ENCODE results near the gene CARS1. TPM values are rescaled to one million over a fixed set of nuclear protein-coding genes. Genes with fewer than 3 reads are reported as not detected.

Gene CARS1
- total RNA-seq, 2 experiments from 2014 or later: 109 to 119 TPM

- DNase-seq: no peak
- CTCF ChIA-PET: interaction anchor here (1.0 to 3.4 kb wide), 14 partner anchors 10 to 115 kb away, joined by 3 to 41 read pairs (median 12); no protein-coding TSS in a partner anchor
- H3K4me3 Mint-ChIP-seq: no peak overlapping the region
- H3K27me3 Mint-ChIP-seq: no peaks in the 10 kb centered on the region
- no peak for ATAC-seq
- H3K27ac Mint-ChIP-seq: peak overlapping the region; percentile 41
- H3K36me3 Mint-ChIP-seq: peaks cover 53% of the 10 kb centered on the region
- H3K9me3 Mint-ChIP-seq (ENCODE audit: low read depth): no peaks in the 10 kb centered on the region
- H3K4me1 Mint-ChIP-seq: peaks cover 45% of the 10 kb centered on the region
Measured at GRCh38 chr11:2976294-2977063, 80.7 kb downstream of the CARS1 start.

- DNase-seq (peak; percentile 69), ATAC-seq (peak; percentile 86)
- Mint-ChIP-seq H3K27me3 (no peaks in the 10 kb centered on the region), H3K4me3 (no peak overlapping the region), H3K36me3 (peaks cover 60% of the 10 kb centered on the region), H3K27ac (peak overlapping the region; percentile 64), H3K4me1 (peaks cover 41% of the 10 kb centered on the region), H3K9me3 (ENCODE audit: low read depth) (no peaks in the 10 kb centered on the region)
- CTCF ChIA-PET: interaction anchor here (0.6 to 3.4 kb wide), 21 partner anchors 8 to 765 kb away, joined by 3 to 41 read pairs (median 7); partner anchors contain the start of gene PHLDA2
Measured at GRCh38 chr11:2975594-2975993, 81.6 kb downstream of the CARS1 start.

GRCh38 chr11:2974272-2974671 is 83.0 kb downstream of the CARS1 start:
- CTCF ChIA-PET: interaction anchor here (0.7 to 3.4 kb wide), 14 partner anchors 9 to 441 kb away, joined by 3 to 41 read pairs (median 10); no protein-coding TSS in a partner anchor
- Mint-ChIP-seq H3K36me3 (peaks cover 71% of the 10 kb centered on the region), H3K9me3 (ENCODE audit: low read depth) (no peaks in the 10 kb centered on the region), H3K4me1 (peaks cover 40% of the 10 kb centered on the region), H3K27me3 (no peaks in the 10 kb centered on the region), H3K27ac (peak overlapping the region; percentile 5), H3K4me3 (no peak overlapping the region)
- ATAC-seq: no peak
- no peak for DNase-seq

- Mint-ChIP-seq H3K4me3 (no peak overlapping the region), H3K36me3 (peaks cover 81% of the 10 kb centered on the region), H3K27me3 (no peaks in the 10 kb centered on the region), H3K27ac (no peak overlapping the region), H3K9me3 (ENCODE audit: low read depth) (no peaks in the 10 kb centered on the region), H3K4me1 (peaks cover 12% of the 10 kb centered on the region)
- ATAC-seq (no peak), DNase-seq (no peak)
- CTCF ChIA-PET: interaction anchor here (0.7 to 1.4 kb wide), 4 partner anchors 21 to 435 kb away, joined by 3 to 5 read pairs (median 3); no protein-coding TSS in a partner anchor
Measured at GRCh38 chr11:2968341-2968900, 88.8 kb downstream of the CARS1 start.

GRCh38 chr11:2964782-2965181 is 92.4 kb downstream of the CARS1 start:
- Mint-ChIP-seq H3K4me3 (no peak overlapping the region), H3K9me3 (ENCODE audit: low read depth) (no peaks in the 10 kb centered on the region), H3K27me3 (no peaks in the 10 kb centered on the region), H3K27ac (no peak overlapping the region), H3K36me3 (peaks cover 84% of the 10 kb centered on the region), H3K4me1 (peaks cover 25% of the 10 kb centered on the region)
- CTCF ChIA-PET: no interaction called here
- no peak for DNase-seq
- ATAC-seq: no peak

GRCh38 chr11:2963761-2964160 is 93.5 kb downstream of the CARS1 start:
- no peak overlapping the region for H3K4me3 Mint-ChIP-seq
- H3K9me3 Mint-ChIP-seq (ENCODE audit: low read depth): no peaks in the 10 kb centered on the region
- H3K27ac Mint-ChIP-seq: no peak overlapping the region
- peaks cover 25% of the 10 kb centered on the region for H3K4me1 Mint-ChIP-seq
- CTCF ChIA-PET: no interaction called here
- peaks cover 85% of the 10 kb centered on the region for H3K36me3 Mint-ChIP-seq
- DNase-seq: no peak
- H3K27me3 Mint-ChIP-seq: no peaks in the 10 kb centered on the region
- no peak for ATAC-seq

GRCh38 chr11:2963112-2963754 is 94.0 kb downstream of the CARS1 start:
- Mint-ChIP-seq H3K36me3 (peaks cover 85% of the 10 kb centered on the region), H3K9me3 (ENCODE audit: low read depth) (no peaks in the 10 kb centered on the region), H3K4me1 (peaks cover 25% of the 10 kb centered on the region), H3K27ac (no peak overlapping the region), H3K27me3 (no peaks in the 10 kb centered on the region), H3K4me3 (no peak overlapping the region)
- CTCF ChIA-PET: no interaction called here
- ATAC-seq (no peak), DNase-seq (no peak)

GRCh38 chr11:2961080-2961479 is 96.1 kb downstream of the CARS1 start:
- Mint-ChIP-seq H3K36me3 (peaks cover 80% of the 10 kb centered on the region), H3K4me1 (peaks cover 31% of the 10 kb centered on the region), H3K27me3 (no peaks in the 10 kb centered on the region), H3K4me3 (no peak overlapping the region), H3K27ac (peak overlapping the region; percentile 14), H3K9me3 (ENCODE audit: low read depth) (no peaks in the 10 kb centered on the region)
- CTCF ChIA-PET: interaction anchor here (1.3 to 3.5 kb wide), 4 partner anchors 14 to 60 kb away, joined by 3 to 14 read pairs (median 4); partner anchors contain the start of gene PHLDA2
- ATAC-seq: no peak
- no peak for DNase-seq

GRCh38 chr11:2960139-2960538 is 97.1 kb downstream of the CARS1 start:
- Mint-ChIP-seq H3K4me1 (peaks cover 38% of the 10 kb centered on the region), H3K4me3 (no peak overlapping the region), H3K36me3 (peaks cover 84% of the 10 kb centered on the region), H3K27me3 (no peaks in the 10 kb centered on the region), H3K9me3 (ENCODE audit: low read depth) (no peaks in the 10 kb centered on the region), H3K27ac (no peak overlapping the region)
- CTCF ChIA-PET: interaction anchor here (0.7 to 3.5 kb wide), 5 partner anchors 15 to 131 kb away, joined by 3 to 14 read pairs (median 3); partner anchors contain the start of gene PHLDA2
- ATAC-seq (no peak), DNase-seq (no peak)

GRCh38 chr11:2958251-2958650 is 99.0 kb downstream of the CARS1 start:
- no peak overlapping the region for H3K4me3 Mint-ChIP-seq
- CTCF ChIA-PET: interaction anchor here (0.7 to 1.8 kb wide), 4 partner anchors 17 to 133 kb away, joined by 3 to 8 read pairs (median 4); no protein-coding TSS in a partner anchor
- ATAC-seq (no peak), DNase-seq (no peak)
- H3K9me3 Mint-ChIP-seq (ENCODE audit: low read depth): no peaks in the 10 kb centered on the region
- peaks cover 45% of the 10 kb centered on the region for H3K4me1 Mint-ChIP-seq
- peaks cover 83% of the 10 kb centered on the region for H3K36me3 Mint-ChIP-seq
- no peak overlapping the region for H3K27ac Mint-ChIP-seq
- no peaks in the 10 kb centered on the region for H3K27me3 Mint-ChIP-seq

- no peak overlapping the region for H3K4me3 Mint-ChIP-seq
- no peak for ATAC-seq
- H3K27me3 Mint-ChIP-seq: no peaks in the 10 kb centered on the region
- H3K36me3 Mint-ChIP-seq: peaks cover 86% of the 10 kb centered on the region
- H3K4me1 Mint-ChIP-seq: peaks cover 54% of the 10 kb centered on the region
- no peak for DNase-seq
- CTCF ChIA-PET: interaction anchor here (0.9 to 4.1 kb wide), 4 partner anchors 19 to 136 kb away, joined by 3 to 22 read pairs (median 4); no protein-coding TSS in a partner anchor
- no peaks in the 10 kb centered on the region for H3K9me3 Mint-ChIP-seq (ENCODE audit: low read depth)
- no peak overlapping the region for H3K27ac Mint-ChIP-seq
Measured at GRCh38 chr11:2955906-2956476, 101.2 kb downstream of the CARS1 start.

GRCh38 chr11:2954263-2954662 is 103.0 kb downstream of the CARS1 start:
- Mint-ChIP-seq H3K27ac (no peak overlapping the region), H3K36me3 (peaks cover 83% of the 10 kb centered on the region), H3K4me1 (peaks cover 60% of the 10 kb centered on the region), H3K9me3 (ENCODE audit: low read depth) (no peaks in the 10 kb centered on the region), H3K27me3 (no peaks in the 10 kb centered on the region), H3K4me3 (no peak overlapping the region)
- DNase-seq: no peak
- CTCF ChIA-PET: interaction anchor here (1.2 to 4.1 kb wide), 6 partner anchors 13 to 137 kb away, joined by 3 to 22 read pairs (median 5); no protein-coding TSS in a partner anchor
- no peak for ATAC-seq

- Mint-ChIP-seq H3K36me3 (peaks cover 88% of the 10 kb centered on the region), H3K27ac (peak overlapping the region; percentile 49), H3K9me3 (ENCODE audit: low read depth) (no peaks in the 10 kb centered on the region), H3K4me3 (no peak overlapping the region), H3K27me3 (no peaks in the 10 kb centered on the region), H3K4me1 (peaks cover 75% of the 10 kb centered on the region)
- ATAC-seq (no peak), DNase-seq (no peak)
- CTCF ChIA-PET: interaction anchor here (1.4 to 2.5 kb wide), 4 partner anchors 19 to 420 kb away, joined by 3 to 8 read pairs (median 3); no protein-coding TSS in a partner anchor
Measured at GRCh38 chr11:2952290-2952689, 104.9 kb downstream of the CARS1 start.

Data from activated CD8-positive, alpha-beta memory T cell treated with anti-CD3 and anti-CD28 coated beads, Interleukin-2, amount 10 ng/mL, durations not matched to agents 7 days and 5 days (primary cell).